NCI-H1417 (cell line): ENCODE results near the gene DKK3.

Source experiments
- DNase-seq, 3 experiments: peaks; one replicate each; lab custom pipeline; 2025; lab: John Stamatoyannopoulos, UW

DKK3 gene

DNA sequence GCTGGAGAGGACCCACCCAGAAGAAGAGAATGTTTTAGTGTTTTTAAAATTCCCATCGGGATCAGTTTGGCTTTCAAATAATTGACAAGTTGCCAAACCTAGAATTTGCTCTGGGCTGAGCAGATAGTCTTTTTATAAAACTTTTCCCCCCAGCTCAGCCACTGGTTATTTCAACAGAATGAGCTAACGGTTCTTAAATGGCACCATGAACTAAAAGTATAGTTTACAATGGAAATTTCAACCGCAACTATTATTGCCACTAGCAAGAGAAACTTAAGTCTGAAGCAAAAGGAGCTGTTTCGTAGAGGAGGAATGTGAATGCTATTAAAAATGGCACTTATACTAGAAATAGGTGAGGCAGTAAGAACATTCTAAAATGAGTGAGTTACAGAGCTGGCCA, 3.4 kb downstream of the DKK3 start:
- DNase-seq: no peak

- DNase-seq: no peak
These were observed 4.6 kb downstream of the DKK3 start for GRCh38 chr11:12003815-12004214.

- no peak for DNase-seq
These were observed 5.1 kb downstream of the DKK3 start for GRCh38 chr11:12003336-12003735.

DNA sequence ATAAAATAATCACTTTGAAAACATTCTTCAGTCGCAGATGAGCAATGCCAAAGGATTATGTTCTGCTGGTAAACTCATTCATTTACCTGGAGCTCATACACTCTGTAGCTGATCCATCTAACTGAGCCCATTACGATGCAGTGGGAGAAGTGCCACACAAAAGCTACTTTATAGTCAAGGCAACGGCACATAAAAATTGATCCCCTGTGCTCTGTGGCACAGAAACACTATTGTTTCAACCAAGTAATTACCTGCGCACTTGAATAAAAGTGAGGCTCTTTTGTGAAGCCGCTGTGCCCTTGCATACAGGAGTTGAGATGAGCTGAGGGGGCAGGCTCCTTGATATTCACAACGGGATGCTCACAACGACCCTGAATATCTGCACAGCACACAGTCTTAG, 7.2 kb downstream of the DKK3 start:
- peak; percentile 57 to 92 (median 86) for DNase-seq

DNA sequence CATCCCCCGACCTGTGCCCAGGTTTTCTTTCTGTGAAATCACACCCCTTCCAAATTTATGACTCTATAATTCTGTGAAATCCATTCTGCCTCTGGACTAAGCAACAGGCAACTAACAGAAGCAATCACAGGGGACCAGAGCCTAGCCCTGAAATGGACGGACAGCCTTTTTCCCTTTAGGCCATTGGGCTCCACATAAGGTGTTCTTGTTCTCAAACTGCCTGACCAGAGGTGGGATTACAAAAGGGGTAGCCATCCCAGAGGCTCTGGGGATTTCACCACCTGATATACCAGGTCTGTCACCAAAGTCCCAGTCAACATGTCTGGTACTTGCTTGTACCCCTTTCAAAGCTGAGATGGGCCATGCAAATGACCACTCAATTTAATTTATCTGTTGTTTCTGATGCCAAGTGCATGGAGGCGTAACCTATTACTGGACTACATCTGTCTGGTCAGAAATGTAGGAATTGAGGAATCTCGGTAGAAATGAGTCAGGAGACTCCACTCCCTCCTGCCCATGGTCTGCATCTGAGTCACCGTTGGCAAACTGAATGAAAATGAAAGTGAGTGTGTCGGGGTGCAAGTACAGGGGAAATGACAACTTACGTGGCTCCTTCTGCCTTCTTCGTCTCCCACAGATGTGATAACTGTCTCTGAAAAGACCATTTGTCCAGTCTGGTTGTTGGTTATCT, 10.2 kb downstream of the DKK3 start:
- no peak for DNase-seq

- no peak for DNase-seq
These were observed 11.4 kb downstream of the DKK3 start for GRCh38 chr11:11997049-11997322.

GRCh38 chr11:11996321-11997048, 11.9 kb downstream of the DKK3 start:
- DNase-seq: no peak

- peak in 1 of 3 experiments; percentile 68 for DNase-seq
These were observed 12.8 kb downstream of the DKK3 start for GRCh38 chr11:11995601-11996000.

DNA sequence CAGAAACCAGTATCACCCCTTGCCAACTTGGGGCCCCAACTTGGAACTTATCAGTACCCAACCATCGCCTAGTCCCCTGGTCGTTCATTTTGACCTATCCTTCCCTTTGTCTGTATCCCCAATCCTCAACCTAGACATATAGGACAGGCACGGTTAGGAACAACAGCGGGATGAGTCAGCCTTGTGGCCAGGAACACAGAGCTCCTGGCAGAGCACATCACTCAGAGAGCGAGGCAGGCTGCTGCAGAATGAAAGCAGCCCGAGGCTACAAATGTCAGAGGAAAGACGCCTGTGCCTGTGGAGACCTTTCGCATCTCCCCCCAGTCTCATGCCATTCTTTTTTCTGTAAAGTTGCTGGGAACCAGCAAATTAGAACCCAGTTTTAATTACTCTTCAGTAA, 14.6 kb downstream of the DKK3 start:
- DNase-seq: no peak

GRCh38 chr11:11992257-11993212, 15.9 kb downstream of the DKK3 start:
- DNase-seq: no peak

DNA sequence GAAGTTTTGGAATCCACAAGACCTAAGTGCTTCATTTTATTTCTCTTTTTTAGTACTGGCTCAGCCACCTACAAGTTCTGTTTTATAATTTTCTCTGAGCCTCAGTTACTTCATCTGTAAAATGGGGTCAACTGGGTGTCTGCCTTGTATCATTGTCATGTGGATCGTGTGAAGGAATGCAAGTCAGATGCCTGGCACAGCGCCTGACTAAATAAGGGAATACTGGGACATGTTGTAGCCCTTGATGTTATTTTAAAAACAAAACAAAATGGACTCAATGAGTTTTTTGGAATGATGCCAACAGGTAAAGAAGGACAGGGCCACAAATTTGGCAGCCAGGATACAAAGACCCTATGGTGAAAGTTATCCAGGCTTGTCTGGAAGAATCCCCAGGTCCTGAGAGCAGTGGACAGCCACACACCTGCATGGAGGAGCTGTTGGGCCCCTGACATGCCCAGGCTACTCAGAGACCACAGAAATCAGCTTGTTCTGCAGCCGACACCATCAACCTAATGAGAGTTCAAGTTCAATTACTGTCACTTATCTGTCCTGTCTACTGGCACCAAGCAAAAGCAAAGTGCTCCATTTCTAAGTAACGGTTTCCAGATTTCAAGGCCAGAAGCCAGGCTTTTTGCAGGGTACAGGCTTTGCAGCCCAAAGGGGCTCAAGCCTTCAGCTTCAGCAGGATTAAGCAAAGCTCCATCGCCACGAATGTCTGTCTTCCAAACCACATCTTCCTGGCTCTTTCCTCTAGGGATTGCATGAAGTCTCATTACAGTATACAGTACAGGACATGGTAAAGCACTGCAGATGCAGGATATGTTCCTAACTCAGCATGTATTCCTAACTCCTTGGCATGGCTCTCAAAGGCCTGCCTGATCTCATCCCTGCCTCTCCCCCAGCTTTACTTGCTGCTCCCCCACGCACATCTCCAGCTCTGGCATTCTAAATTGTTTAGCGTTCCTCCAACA, 18.4 kb downstream of the DKK3 start:
- no peak for DNase-seq

GRCh38 chr11:11988681-11989261, 19.7 kb downstream of the DKK3 start:
- no peak for DNase-seq

DNA sequence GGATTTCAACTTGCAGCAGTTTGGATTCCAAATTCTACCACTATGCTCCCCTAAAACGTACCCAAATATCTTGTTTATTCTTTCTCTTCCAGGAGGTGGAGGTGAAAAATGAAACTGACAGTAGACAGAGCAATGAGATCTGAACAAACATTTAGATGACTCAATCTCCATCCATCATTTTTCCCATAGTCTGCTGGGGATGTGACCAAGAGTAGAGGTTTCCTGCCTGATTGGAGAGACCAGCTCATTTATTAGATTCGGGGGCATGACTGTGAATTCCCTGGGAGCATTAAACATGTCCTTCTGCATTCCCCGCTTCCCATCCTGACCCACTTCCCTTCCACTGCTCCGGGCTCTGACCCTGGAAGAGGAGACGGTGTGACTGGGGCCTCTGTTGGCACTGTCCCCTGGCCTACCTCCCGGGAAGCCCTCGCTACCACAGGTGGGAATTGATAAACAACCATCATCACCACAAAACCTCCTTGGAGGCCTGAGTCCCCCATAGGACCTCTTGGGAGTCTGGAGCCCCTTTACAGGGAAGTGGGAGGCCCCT, 20.3 kb downstream of the DKK3 start:
- DNase-seq: no peak

GRCh38 chr11:11987503-11988022, 20.9 kb downstream of the DKK3 start:
- DNase-seq: no peak

DNA sequence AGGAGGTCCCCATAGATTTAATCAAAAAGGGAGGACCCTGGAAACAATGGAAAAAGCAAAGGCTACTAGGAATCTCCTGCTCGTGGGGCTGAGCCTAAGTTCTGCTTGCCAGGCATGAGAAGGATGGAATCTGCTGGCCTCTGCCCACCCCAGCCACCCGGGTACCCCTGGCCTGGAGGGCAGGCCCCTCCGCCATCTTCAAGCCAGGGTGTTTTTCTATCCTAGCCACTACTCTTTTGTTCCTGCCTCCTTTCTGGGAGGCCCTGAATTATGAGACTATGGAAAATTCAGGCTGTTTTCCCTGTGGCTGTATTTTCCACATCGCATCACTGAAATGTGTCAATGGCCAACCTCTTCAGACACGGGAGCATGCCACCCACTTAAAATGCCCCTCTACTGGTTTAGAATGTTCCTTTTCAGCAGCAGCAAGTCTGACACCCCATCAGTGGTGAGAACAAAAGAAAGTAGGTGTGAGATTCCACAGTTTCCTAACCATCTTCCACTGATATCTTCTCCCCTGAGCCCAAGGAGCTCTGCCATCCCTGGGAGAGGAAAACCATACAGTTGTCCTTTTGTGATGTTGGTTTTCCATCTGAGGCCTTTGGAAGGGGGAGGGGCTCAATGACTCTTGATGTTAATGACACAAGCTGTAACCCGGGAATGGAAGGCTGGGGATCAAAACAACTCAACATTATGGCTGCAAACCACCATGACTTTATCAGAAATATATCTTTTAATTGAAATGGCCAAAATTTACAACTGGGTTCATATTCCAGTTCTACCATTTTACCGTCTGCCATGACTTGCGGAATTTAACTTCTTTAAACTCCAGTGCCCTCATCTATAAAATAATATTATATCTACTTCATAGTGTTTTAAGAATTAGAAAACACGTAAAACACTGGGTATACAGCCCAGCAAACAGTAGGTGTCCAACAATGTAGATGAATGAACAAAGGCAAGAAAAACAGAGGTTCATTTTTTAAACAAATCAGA, 22.2 kb downstream of the DKK3 start:
- DNase-seq: no peak

GRCh38 chr11:11985016-11985715, 23.3 kb downstream of the DKK3 start:
- DNase-seq: no peak

DNA sequence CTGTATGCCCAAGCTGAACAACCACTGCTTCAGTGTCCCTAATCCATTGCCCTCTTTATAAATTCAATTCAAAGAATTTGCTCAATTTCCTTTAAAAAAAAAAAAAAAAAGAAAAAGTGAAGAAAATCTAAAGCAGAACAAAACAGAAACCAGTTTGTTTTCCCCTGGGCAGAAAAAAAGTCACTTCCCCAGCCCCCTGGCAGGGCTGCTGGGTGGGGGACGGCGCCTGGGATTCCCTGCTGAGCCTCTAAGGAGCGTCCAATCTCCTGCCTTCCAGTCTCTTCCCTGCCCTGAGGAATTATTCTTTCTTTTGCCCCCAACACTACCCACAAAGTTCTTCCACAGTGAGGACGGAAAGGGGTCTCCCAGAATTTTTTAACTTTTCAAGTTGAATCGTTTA, 23.9 kb downstream of the DKK3 start:
- DNase-seq: no peak

- no peak for DNase-seq
These were observed 25.0 kb downstream of the DKK3 start for GRCh38 chr11:11983427-11983826.

DNA sequence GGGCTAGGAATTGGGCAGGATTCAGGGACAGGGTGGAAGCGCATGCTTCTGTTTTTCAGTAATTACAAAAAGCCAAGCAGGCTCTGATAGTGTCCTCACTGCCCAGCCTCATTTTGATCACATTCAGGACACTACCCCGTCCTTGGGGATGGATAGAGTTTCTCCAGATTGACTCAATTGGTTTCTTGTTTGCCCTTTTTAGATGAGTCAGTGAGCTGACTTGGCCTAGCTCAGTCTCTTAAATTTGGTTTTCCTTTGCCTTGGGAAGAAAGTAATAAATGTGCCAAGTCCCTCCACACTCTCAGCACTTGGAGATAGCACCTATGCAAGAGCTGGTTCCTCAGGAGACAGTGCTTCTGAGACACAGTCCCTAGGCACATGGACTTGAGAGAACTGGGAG, 25.5 kb downstream of the DKK3 start:
- DNase-seq: no peak
